Fibroblast of pulmonary artery (primary cell): ENCODE measurements around the gene WDR70.

ENCODE experiments used
- DNase-seq: peaks from one replicate; pipeline ENCODE4 v3.0.0-alpha.2; 2010; ENCODE audit warnings: low read depth
- H3K4me3 ChIP-seq: replicated peaks from 2 replicates; pipeline ENCODE4 v1.5.1; 2011; ENCODE audit warnings: low read depth, mild to moderate bottlenecking, control low read depth, low read length, moderate library complexity
- CTCF ChIP-seq: IDR thresholded peaks from 2 replicates; pipeline ENCODE4 v1.5.1; 2011; ENCODE audit warnings: mild to moderate bottlenecking, control low read depth, low read length, inconsistent platforms; ENCODE audit errors: missing control alignments

Gene WDR70

GRCh38 chr5:37701868-37702267 lies 322.8 kb downstream of the WDR70 start:
- DNase-seq = no peak
- TF ChIP-seq CTCF = no peak
- H3K4me3 ChIP-seq = no peak overlapping the region

GRCh38 chr5:37703841-37704241 lies 324.7 kb downstream of the WDR70 start:
- no peak for DNase-seq
- H3K4me3 ChIP-seq = no peak overlapping the region
- no peak for TF ChIP-seq CTCF

GRCh38 chr5:37704406-37704805 lies 325.3 kb downstream of the WDR70 start:
- no peak overlapping the region for H3K4me3 ChIP-seq
- TF ChIP-seq CTCF = no peak
- DNase-seq = no peak

GRCh38 chr5:37709020-37709419 lies 329.9 kb downstream of the WDR70 start:
- no peak for TF ChIP-seq CTCF
- no peak for DNase-seq
- H3K4me3 ChIP-seq = no peak overlapping the region

GRCh38 chr5:37710965-37711364 lies 331.8 kb downstream of the WDR70 start:
- DNase-seq = no peak
- no peak overlapping the region for H3K4me3 ChIP-seq

GRCh38 chr5:37712750-37713149 lies 333.6 kb downstream of the WDR70 start:
- TF ChIP-seq CTCF = no peak
- H3K4me3 ChIP-seq = no peak overlapping the region
- DNase-seq = no peak

More at GRCh38 chr5:37710965-37711364, 331.8 kb downstream of the WDR70 start:
- no peak for TF ChIP-seq CTCF

- no peak overlapping the region for H3K4me3 ChIP-seq
- no peak for TF ChIP-seq CTCF
- DNase-seq = no peak
Measured at GRCh38 chr5:37714756-37715155, 335.6 kb downstream of the WDR70 start.
